ENCODE results near the gene BAAT.

DNA sequence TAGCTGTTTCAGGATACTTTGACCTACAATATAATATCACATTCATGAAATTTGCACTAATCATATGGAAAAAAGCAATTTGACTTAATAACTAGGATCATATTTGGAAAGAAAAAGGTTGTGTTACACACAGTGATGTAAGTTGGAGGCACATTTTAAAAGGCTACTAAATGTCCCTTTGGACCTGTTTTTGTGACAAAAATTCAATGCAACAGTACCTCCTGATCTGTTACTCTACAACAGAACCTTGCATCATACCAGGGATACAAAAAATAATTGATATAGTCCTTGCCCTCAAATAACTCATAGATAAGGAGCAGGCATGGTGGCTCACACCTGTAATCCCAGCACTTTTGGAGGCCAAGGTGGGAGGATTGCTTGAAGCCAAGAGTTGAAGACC lies 67.1 kb downstream of the BAAT start:
- TF ChIP-seq, protein P1, sequence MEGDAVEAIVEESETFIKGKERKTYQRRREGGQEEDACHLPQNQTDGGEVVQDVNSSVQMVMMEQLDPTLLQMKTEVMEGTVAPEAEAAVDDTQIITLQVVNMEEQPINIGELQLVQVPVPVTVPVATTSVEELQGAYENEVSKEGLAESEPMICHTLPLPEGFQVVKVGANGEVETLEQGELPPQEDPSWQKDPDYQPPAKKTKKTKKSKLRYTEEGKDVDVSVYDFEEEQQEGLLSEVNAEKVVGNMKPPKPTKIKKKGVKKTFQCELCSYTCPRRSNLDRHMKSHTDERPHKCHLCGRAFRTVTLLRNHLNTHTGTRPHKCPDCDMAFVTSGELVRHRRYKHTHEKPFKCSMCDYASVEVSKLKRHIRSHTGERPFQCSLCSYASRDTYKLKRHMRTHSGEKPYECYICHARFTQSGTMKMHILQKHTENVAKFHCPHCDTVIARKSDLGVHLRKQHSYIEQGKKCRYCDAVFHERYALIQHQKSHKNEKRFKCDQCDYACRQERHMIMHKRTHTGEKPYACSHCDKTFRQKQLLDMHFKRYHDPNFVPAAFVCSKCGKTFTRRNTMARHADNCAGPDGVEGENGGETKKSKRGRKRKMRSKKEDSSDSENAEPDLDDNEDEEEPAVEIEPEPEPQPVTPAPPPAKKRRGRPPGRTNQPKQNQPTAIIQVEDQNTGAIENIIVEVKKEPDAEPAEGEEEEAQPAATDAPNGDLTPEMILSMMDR (IDR thresholded peaks at IDR 0.05) = no peak
- TF ChIP-seq POLR2A (IDR thresholded peaks at IDR 0.05) (no peak), EP300 (IDR thresholded peaks at IDR 0.05) (no peak)

Measured in ovary (tissue), 3 donors.